Memory B cell (primary cell): Measurements from ENCODE around the gene GLB1L.
A peak's percentile ranks its signal among the peaks of the same experiment; 100 is the strongest.

Experiments
- ATAC-seq: fragments of 150-1000 bp; cut with Tn5 transposase; 2 replicates; pipeline ENCODE4 v1.10.0; 2021; ENCODE audit warnings: low read depth, mild to moderate bottlenecking, moderate library complexity
- DNase-seq, 2 donors: peaks; one replicate each; pipeline ENCODE4 v3.0.0; 2022; ENCODE audit warnings: low spot score in 2 of 2
- H3K27ac Mint-ChIP-seq: one replicate; pipeline ENCODE4 v1.8.0; 2022; ENCODE audit warnings: mild to moderate bottlenecking, moderate library complexity, mixed read lengths
- H3K27me3 Mint-ChIP-seq: one replicate; pipeline ENCODE4 v1.8.0; 2022; ENCODE audit warnings: mixed read lengths
- H3K36me3 Mint-ChIP-seq: one replicate; pipeline ENCODE4 v1.8.0; 2022; ENCODE audit warnings: mild to moderate bottlenecking, mixed read lengths
- H3K4me1 Mint-ChIP-seq: one replicate; pipeline ENCODE4 v1.8.0; 2022; ENCODE audit warnings: mixed read lengths
- H3K4me3 Mint-ChIP-seq: one replicate; pipeline ENCODE4 v1.8.0; 2022; ENCODE audit warnings: mild to moderate bottlenecking, moderate library complexity, mixed read lengths
- H3K9me3 Mint-ChIP-seq: one replicate; pipeline ENCODE4 v1.8.0; 2022; ENCODE audit warnings: mixed read lengths

GLB1L gene

DNA sequence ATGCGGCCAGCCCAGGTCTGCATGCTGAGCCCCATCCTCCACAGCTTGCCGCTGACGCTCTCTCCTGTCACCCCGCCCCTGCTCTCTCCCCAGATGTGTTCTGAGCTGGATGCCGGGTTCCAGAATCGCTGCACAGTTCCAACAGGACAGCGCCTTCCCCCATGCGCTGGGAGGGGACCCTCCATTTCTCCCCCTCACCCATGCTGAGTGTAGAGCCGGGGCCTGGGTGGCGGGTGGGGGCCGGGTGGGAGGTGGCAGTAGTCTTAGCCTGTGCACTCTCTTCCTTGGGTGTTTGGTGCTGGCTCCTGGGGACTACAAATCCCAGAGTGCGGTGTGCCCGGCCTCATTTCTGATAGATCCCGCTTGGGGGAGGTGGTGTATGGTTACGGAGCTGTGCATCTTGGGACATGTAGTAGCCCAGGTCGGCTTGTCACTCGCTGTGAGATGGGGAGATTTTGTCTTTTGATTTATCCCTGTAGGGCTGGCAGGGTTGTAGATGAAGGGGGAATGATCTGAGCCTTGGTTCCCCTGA is 40.7 kb upstream of the GLB1L start:
- Mint-ChIP-seq H3K36me3 (peaks cover 15% of the 10 kb centered on the region), H3K4me1 (peaks cover 15% of the 10 kb centered on the region), H3K4me3 (no peak overlapping the region), H3K27ac (no peak overlapping the region), H3K9me3 (no peaks in the 10 kb centered on the region), H3K27me3 (no peaks in the 10 kb centered on the region)
- no peak for ATAC-seq
- no peak for DNase-seq

DNA sequence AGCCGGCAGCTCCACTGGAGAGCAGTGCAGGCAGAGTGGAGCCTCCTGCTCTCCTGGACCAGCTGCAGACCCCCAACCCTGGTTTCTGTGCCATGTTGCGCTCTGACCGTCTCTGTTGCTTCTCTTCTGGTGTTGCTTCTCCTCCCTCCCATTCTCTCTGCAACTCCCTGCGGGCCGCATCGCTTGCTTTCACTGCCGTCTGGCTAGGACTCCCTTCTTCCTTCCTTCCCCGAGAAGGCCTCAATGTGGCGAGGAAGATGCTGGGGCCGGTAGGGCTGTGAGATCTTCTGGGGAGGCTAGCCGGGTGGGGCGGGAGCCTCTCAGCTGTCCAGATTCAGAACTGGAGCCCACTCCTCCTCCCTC is 40.1 kb upstream of the GLB1L start:
- H3K9me3 Mint-ChIP-seq = no peaks in the 10 kb centered on the region
- H3K27me3 Mint-ChIP-seq = no peaks in the 10 kb centered on the region
- peaks cover 18% of the 10 kb centered on the region for H3K4me1 Mint-ChIP-seq
- ATAC-seq (no peak), DNase-seq (no peak)
- peaks cover 15% of the 10 kb centered on the region for H3K36me3 Mint-ChIP-seq
- H3K27ac Mint-ChIP-seq = no peak overlapping the region
- no peak overlapping the region for H3K4me3 Mint-ChIP-seq

DNA sequence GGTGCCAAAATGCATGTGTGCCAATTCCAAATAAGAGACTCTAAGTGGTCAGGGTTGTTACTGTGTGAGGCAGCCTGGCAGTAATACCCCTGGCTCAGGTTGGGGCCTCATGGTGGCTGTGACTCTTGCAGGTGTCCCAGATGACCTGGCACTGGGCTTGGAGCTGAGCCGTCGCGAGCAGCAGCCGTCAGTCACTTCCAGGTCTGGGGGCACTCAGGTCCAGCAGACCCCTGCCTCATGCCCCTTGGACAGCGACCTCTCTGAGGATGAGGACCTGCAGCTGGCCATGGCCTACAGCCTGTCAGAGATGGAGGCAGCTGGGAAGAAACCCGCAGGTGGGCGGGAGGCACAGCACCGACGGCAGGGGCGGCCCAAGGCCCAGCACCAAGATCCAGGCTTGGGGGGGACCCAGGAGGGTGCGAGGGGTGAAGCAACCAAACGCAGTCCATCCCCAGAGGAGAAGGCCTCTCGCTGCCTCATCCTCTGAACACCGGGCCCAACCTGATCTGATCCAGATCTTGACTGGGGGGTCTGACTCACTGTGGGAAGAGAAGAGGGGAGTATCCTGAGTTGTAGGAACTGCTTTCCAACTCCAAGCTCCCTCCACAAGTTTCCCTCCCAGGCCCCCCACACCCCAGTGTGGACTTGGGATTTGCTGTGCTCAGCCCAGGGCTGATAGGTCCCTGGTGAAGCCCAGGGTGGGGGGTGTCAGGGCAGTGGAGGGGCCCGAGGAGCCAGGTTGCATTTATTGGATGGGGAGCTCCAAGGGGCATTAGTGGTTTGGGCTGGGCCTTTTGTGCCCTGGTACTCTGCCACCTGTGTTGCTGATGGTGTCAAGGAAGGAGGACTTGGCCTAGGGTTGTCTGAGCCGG is 39.5 kb upstream of the GLB1L start:
- DNase-seq (no peak), ATAC-seq (no peak)
- no peaks in the 10 kb centered on the region for H3K9me3 Mint-ChIP-seq
- no peaks in the 10 kb centered on the region for H3K27me3 Mint-ChIP-seq
- no peak overlapping the region for H3K4me3 Mint-ChIP-seq
- peaks cover 22% of the 10 kb centered on the region for H3K4me1 Mint-ChIP-seq
- H3K27ac Mint-ChIP-seq = no peak overlapping the region
- peaks cover 15% of the 10 kb centered on the region for H3K36me3 Mint-ChIP-seq

DNA sequence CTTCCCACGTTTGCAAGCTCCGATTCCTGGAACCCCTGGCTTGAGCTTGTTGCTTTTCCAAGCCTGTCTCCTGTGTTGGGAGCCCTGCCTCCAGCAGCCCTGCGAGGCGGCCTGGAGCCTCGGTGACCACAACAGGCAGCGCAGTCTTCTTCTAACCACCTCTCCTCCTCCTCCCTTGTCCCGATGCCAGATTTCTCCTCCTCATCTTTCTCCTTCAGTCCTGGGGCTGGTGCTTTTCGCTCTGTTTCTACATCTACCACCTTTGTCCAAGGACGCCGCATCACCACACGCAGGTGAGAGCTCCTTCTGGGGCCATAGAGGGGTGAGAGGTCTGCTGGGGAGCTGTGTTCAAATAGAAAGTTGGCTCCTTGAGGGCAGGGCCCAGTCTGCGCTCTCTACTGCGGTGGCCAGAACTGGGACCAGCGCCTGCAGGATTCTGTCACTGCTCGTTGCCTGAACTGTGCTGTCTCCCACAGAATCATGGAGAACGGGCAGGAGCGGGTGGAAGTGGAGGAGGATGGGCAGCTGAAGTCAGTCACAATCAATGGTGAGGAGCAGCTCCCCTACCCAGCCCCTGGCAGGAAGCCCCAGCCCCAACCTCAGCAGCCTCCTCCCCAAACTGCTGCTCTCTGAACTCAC is 37.8 kb upstream of the GLB1L start:
- Mint-ChIP-seq H3K27ac (peak overlapping the region; percentile 97), H3K9me3 (no peaks in the 10 kb centered on the region), H3K27me3 (no peaks in the 10 kb centered on the region), H3K4me3 (no peak overlapping the region), H3K36me3 (peaks cover 15% of the 10 kb centered on the region), H3K4me1 (peaks cover 29% of the 10 kb centered on the region)
- no peak for ATAC-seq
- no peak for DNase-seq

DNA sequence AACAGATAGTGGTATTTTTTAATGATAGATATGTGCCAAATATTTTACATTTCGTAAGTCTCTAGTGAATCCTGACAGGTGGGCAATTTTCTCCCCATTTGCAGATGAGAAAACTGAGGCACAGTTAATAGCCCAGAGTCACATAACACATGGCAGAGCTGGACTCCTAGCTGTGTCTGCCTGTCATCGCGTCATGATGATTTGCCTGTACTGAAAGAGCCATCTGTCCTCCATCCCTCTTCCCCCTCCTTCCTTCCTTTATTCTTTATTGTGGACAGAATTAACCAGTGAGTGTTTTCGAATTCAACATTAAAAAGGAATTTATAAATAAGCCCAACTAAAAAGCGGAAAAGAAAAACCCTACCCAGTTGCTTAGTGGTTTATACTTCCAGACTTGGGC is 37.1 kb upstream of the GLB1L start:
- Mint-ChIP-seq H3K4me3 (no peak overlapping the region), H3K9me3 (no peaks in the 10 kb centered on the region), H3K4me1 (peaks cover 31% of the 10 kb centered on the region), H3K36me3 (peaks cover 15% of the 10 kb centered on the region), H3K27me3 (no peaks in the 10 kb centered on the region), H3K27ac (peak overlapping the region; percentile 97)
- DNase-seq (no peak), ATAC-seq (no peak)

DNA sequence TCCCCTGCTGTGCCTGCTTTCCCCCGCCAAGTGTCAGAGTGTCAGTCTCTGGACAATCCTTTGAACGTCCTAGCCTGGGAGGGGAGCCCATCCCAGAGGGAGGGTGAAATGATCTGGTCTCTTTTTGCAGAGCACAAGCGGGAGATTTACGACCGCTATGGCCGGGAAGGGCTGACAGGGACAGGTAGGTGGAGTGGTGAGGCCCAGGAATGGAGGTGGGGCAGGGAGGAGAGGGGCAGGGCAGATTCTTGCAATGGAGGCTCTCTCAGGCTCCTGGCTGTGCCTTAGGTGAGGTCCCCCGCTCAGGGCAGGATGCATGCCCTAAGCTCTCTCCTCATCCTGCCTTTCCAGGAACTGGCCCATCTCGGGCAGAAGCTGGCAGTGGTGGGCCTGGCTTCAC is 36.3 kb upstream of the GLB1L start:
- Mint-ChIP-seq H3K27me3 (no peaks in the 10 kb centered on the region), H3K27ac (peak overlapping the region; percentile 97), H3K9me3 (no peaks in the 10 kb centered on the region), H3K4me1 (peaks cover 35% of the 10 kb centered on the region), H3K36me3 (peaks cover 15% of the 10 kb centered on the region), H3K4me3 (no peak overlapping the region)
- no peak for ATAC-seq
- DNase-seq = no peak

DNA sequence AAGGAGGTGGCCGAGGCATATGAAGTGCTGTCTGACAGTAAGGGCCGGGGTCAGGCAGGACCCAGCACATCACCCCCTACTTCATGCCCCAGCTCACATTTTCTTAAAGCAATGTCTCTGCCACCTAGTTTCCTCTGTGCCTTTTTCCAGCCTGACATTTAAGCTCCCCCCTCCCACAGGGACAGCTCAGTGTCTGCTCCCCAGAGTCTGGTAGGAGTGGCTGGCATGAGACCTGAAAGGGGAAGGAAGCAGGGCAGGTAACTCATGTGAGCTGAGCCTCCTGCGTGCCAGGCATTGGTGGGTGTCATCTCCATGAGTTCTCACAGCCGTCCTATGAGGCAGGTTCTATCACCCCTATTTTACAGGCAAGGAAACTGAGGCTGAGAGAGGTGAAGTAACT is 35.4 kb upstream of the GLB1L start:
- H3K4me1 Mint-ChIP-seq = peaks cover 35% of the 10 kb centered on the region
- H3K4me3 Mint-ChIP-seq = peak overlapping the region; percentile 94
- no peaks in the 10 kb centered on the region for H3K27me3 Mint-ChIP-seq
- H3K9me3 Mint-ChIP-seq = no peaks in the 10 kb centered on the region
- peak overlapping the region; percentile 97 for H3K27ac Mint-ChIP-seq
- ATAC-seq = no peak
- peaks cover 14% of the 10 kb centered on the region for H3K36me3 Mint-ChIP-seq
- no peak for DNase-seq

DNA sequence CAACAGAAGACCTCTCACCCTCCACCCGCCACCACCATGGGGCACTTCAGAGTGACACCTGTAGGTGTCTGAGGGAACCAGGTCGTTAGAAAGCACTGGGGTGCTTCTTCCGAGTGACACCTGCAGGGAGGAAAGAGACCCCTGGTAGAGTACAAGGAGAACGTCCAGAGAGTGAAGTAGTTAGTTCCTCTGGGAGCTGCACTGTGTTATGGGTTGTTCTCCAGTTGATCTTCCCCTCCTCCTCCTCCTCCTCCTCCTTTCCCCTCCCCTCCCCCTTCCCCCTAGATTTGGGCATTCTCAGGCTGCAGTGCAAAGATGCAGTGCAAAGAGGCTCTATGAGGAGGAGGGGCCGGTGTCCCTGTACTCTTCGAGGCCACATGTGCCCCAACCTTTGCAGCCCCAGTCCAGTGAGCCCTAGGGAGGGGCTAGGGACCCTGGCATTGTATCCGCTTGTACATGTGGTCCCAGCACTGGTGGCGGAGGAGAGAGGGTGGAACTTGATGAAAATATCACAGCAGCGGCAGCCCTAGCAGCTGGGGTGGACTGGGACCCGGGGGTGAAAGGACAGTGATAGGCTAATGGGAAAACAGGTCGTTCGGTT is 34.8 kb upstream of the GLB1L start:
- Mint-ChIP-seq H3K4me1 (peaks cover 33% of the 10 kb centered on the region), H3K36me3 (peaks cover 11% of the 10 kb centered on the region), H3K27ac (peak overlapping the region; percentile 97), H3K4me3 (peak overlapping the region; percentile 94), H3K9me3 (no peaks in the 10 kb centered on the region), H3K27me3 (no peaks in the 10 kb centered on the region)
- DNase-seq = no peak
- ATAC-seq = no peak

DNA sequence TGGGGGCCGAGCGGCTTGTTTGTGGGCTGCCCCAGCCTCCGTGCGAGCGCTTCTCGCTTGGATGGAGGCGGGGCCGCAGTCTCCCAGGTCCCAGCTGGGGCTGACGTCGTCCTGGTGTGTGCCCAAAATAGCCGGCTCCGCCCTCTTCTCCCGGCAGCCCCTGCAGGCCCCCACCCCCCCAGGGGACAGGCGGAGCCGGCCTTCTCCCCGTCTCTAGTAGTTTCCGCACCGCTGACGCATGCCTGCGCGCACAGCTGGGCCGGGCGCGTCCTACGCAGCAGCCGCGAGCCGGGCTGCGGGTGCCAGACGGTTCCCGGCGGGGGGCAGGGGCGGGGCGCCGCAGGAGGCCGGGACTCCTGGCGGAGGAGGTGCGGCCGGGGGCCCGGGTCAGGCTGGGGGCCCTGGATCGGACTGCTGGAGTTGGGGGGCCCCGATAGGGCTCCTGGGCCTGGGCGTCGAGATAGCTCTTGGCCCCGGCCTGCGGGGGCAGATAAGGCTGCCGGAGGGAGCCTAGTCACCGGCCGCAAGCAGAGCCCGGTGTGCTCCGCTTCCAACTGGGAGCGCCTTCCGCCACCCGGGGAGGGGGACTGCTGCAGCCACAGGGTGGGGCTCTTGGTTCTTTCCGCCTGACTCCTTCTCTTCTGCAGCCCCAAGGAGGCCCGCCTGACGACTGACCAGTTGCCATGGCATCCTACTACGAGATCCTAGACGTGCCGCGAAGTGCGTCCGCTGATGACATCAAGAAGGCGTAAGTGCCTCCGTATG is 34.1 kb upstream of the GLB1L start, which contains the start of gene DNAJB2:
Gene DNAJB2, plus strand, starts transcription at position 216 of the 765 bp plus-strand sequence. Its CDS starts 468 bp downstream, at position 684.
- Mint-ChIP-seq H3K27ac (peak within 1 kb of the TSS; percentile 97), H3K36me3 (peaks cover 14% of the 10 kb centered on the region), H3K4me1 (peaks cover 36% of the 10 kb centered on the region), H3K27me3 (no peaks in the 10 kb centered on the region), H3K4me3 (peak within 1 kb of the TSS; percentile 94), H3K9me3 (no peaks in the 10 kb centered on the region)
- DNase-seq (peak; percentile 95 to 99), ATAC-seq (peak; percentile 71)

DNA sequence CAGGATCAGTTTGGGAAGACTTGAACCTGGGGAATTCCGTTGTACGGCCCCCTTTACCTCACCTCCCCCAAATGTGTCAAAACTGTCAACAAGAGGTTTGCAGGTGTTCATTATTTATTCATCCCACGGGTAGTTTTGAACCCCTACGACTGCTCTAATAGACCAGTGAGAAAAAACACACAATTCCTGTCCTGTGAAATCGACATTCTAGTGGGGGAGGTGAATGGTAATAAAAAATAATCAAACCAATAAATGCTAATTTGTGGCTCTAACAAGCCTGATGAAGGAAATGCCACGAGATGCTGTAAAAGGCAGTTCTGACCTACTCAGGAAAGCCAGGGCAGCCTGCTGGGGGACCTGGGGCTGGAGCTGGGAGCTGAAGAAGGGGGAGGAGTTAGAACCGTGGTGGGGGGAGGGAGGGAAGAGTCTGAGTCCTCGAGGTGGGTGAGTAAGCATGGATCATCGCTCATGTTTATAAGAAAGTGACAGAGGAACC is 33.5 kb upstream of the GLB1L start:
- peaks cover 12% of the 10 kb centered on the region for H3K36me3 Mint-ChIP-seq
- no peak for DNase-seq
- ATAC-seq = peak; percentile 3
- H3K27ac Mint-ChIP-seq = peak overlapping the region; percentile 97
- no peaks in the 10 kb centered on the region for H3K9me3 Mint-ChIP-seq
- peaks cover 36% of the 10 kb centered on the region for H3K4me1 Mint-ChIP-seq
- H3K4me3 Mint-ChIP-seq = peak overlapping the region; percentile 94
- H3K27me3 Mint-ChIP-seq = no peaks in the 10 kb centered on the region

DNA sequence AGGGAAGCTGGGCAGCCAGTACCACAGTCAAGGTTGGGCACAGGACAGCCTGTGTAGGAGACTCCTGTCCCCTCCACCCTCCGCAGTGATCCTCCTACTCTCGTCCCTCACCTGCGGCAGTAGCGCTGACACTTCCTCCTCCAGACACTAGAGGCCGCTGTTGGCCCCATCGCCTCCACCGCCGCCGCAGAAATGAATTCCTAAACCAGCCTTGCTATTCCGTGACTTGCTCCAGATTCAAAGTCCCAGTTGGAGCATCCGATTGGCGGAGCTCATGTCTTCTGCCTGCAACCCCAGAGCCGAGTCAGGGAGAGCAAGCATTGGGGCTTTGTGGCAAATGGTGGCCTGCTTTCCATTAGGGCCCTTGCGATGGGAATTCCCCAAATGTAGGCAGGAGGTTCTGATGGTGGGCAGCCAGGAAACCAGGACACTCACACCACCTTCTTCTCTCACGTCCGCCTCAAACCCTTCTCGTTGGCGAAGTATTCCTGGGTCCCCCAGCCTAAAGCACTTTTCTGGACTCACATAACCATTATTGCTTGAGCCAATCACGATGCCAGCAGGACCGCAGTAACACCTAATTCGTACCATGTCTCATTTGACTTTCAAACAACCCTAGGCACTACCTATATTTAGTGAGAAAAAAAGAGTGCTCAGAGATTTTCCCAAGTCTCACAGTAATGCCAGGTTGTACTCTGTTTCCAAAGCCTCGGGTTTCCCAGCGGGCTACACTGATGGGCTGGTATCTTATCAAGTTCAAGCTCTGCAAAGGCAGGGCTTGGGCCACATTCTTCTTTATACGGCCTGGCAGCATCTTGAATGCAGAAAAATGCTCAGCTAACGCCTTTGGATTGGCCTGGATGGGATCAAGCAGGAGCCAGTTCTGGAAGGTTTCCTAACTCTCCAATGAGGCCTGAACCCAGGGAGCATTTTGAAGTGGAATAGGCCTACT is 32.7 kb upstream of the GLB1L start:
- ATAC-seq (peak; percentile 6), DNase-seq (peak; percentile 81 to 88)
- peak overlapping the region; percentile 97 for H3K27ac Mint-ChIP-seq
- H3K4me1 Mint-ChIP-seq = peaks cover 34% of the 10 kb centered on the region
- H3K4me3 Mint-ChIP-seq = peak overlapping the region; percentile 94
- H3K36me3 Mint-ChIP-seq = peaks cover 9% of the 10 kb centered on the region
- no peaks in the 10 kb centered on the region for H3K27me3 Mint-ChIP-seq
- no peaks in the 10 kb centered on the region for H3K9me3 Mint-ChIP-seq

DNA sequence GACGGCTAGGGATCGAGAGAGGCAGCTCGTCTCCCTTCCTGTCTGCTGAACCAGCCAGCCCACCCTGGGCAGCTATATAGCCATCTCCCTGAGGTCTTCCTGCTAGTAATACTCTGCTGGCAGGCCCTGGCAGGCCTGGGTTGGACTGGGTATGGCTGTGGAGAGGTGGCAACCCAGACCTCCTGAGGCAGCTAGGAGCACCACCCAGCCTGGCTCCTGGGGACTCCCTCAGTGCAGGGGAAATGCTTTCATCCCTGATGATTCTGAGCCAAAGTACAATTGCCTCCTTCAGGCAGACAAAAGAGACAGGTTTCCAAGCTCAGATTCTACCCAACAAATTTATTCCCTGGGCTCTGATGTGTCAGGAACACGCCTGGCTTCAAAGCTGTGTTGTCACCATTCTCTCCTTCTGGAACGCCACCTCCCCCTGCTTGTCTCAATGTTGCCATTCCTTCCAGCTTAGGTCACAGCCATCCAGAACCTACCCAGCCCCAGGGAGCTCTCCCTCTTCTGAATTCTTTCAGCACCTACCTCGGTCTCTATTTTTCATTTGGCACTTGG is 29.2 kb upstream of the GLB1L start:
- DNase-seq = no peak
- Mint-ChIP-seq H3K36me3 (peaks cover 6% of the 10 kb centered on the region), H3K27ac (no peak overlapping the region), H3K9me3 (no peaks in the 10 kb centered on the region), H3K4me1 (peaks cover 31% of the 10 kb centered on the region), H3K4me3 (no peak overlapping the region), H3K27me3 (no peaks in the 10 kb centered on the region)
- ATAC-seq = no peak
